ENCODE data around the gene IQSEC1.

- TF ChIP-seq CTCF (IDR thresholded peaks at IDR 0.05) (no peak), POLR2A (IDR thresholded peaks at IDR 0.05; ENCODE audit: low read length) (no peak), TP53 (CRISPR knock-in tag; IDR thresholded peaks at IDR 0.05) (no peak), PHF8 (IDR thresholded peaks at IDR 0.05; ENCODE audit: borderline replicate concordance, low read depth) (no peak), EHMT2 (IDR thresholded peaks at IDR 0.05; ENCODE audit: low read depth) (no peak), RNF2 (IDR thresholded peaks at IDR 0.05; ENCODE audit: borderline replicate concordance, low read depth) (no peak), REST (IDR thresholded peaks at IDR 0.05) (no peak)
These were observed 98.4 kb downstream of the IQSEC1 start for GRCh38 chr3:12974819-12975218.

All from A549 (cell line).